GM19043 (cell line): ENCODE data around the gene TNFRSF18.

Source experiments
- ATAC-seq: cut with Tn5 transposase; IDR thresholded peaks from one replicate; pipeline ENCODE4 v1.9.1; 2021; ENCODE audit warnings: low read depth; ENCODE audit not compliant: unreplicated experiment

Gene TNFRSF18

GRCh38 chr1:1167841-1168450 is 38.4 kb downstream of the TNFRSF18 start:
- no peak for ATAC-seq

DNA sequence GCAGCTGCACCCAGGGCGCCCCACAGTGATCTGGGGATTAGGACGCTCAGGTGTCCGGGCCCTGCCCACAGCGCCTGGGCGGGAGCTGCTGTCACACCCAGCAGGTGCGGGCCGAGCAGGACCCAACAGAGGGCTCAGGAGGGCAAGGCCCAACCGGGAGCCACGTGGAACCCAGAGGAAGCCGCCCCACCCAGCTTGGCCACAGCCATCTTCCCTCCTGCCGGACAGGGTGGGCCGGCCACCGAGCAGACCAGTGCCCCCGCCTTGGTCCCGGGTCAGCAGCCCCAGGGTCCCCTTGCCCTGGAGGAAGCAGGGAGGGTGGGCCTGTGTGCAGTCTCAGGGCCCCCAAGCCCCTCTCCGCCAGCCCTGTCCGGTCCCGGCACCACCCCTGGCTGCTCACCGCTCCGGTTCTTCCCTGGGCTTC is 39.0 kb downstream of the TNFRSF18 start:
- ATAC-seq = no peak

GRCh38 chr1:1166642-1167397 is 39.6 kb downstream of the TNFRSF18 start:
- ATAC-seq = no peak

GRCh38 chr1:1165900-1166421 is 40.4 kb downstream of the TNFRSF18 start:
- ATAC-seq = no peak

- ATAC-seq = no peak
Observed at GRCh38 chr1:1165485-1165884, 40.9 kb downstream of the TNFRSF18 start.

- ATAC-seq = no peak
Observed at GRCh38 chr1:1164701-1165451, 41.5 kb downstream of the TNFRSF18 start.

DNA sequence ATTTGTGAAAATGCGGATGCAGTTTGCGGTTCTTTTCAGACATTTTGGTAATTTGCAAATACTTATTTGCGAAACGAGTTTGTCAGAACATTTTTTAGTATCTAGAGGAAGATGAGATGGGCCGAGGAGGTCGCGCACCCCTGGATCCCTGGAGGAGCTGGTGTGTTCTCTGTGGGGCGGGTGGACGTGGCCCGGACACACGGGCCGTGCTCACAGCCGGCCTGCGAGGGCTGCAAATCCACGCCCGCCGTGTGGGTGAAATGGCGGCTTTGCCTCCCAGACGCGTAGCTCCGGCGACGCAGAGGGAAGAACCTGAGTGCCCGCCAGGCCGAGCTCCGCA is 42.1 kb downstream of the TNFRSF18 start:
- ATAC-seq = no peak

GRCh38 chr1:1163538-1164070 is 42.8 kb downstream of the TNFRSF18 start:
- no peak for ATAC-seq

DNA sequence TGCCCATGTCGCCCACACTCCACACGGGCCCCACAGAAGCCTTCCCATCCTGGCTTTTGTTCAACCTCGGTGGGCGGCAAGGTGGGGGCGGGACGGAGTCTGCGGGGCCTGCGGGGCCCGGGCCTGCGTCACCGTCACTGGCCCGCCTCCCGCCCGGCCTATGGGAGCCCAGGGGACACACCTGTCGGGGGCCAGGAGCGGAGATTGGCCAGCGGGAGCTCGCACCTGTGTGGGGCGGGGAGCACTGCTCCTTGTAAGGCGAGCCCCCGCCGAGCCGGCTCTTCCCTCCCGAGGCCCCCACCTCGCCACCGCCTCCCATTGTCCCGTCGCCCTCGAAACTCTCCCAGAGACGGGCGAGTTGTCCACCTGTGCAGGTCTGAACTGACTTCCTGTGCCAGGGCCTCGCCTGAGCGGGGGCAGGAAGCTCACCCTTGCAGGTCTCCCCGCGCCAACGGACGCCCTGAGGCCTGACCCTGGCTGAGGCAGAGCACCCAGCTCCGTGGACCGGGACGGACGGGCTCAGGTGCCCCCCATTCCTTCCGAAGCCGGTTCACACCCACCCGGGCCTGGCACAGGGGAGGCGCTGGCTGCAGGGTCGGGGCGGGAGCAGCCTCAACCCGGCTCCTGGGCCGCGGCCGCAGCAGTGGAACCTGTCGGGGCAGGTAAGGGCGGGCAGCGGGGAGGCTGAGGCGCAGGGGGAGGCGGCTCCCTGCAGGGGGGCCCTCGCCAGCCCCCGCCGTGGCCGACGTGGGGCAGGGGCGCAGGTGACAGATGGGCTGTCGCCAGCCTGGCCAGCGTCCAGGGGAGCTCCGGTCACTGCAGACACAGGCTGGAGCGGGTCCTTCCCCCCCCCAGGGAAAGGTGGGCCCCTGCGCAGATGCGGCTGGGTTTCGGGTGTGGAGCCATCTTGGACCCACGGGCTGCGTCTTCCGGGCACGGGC is 43.5 kb downstream of the TNFRSF18 start:
- ATAC-seq = no peak

DNA sequence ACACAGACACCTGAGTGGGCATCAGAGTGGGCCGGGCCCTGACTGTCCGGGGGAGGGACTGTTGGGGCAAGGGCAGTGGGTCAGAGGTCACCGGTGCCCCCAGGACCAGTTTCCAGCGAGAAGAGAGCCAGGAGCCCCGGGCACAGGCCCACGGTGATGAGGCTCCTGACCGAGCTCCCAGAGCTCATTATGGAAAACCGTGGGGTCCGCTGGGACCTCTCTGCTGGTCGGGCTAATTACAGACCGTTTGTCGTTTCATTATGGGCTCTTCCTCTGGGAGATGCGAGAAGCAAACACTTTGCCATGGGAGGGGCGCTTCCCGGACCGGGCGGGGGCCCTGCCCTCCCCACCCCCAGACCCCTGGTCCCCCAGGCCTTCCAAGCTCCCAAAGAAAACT is 44.7 kb downstream of the TNFRSF18 start:
- no peak for ATAC-seq

DNA sequence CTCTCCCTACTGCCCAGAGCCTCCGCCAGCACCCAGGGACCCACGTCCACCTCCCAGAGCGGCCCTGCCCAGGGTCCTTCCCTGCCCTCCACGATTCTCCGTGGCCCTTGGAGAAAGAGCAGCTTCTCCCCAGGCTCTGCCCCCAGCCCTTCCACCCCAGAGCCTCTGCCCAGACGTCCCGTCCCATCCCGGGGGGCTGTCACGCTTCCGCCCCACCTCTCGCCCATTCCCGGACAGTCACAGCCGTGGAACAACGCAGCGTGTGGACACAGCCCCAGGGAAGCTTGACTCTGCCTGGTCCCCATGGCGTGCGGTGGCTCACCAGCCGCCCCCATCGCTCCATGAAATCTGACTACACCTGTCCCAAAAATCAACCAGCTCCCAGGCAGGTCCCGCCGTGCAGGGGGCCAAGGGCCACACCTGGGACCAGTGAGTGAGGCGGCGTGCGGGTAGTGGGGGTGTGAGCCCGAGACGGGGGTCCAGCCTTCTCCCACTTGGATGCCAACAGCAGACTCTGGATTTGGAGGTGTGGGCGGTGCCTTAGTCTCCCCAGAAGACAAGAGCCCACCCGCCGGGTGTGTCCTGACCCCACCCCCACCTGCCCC is 45.2 kb downstream of the TNFRSF18 start:
- no peak for ATAC-seq

DNA sequence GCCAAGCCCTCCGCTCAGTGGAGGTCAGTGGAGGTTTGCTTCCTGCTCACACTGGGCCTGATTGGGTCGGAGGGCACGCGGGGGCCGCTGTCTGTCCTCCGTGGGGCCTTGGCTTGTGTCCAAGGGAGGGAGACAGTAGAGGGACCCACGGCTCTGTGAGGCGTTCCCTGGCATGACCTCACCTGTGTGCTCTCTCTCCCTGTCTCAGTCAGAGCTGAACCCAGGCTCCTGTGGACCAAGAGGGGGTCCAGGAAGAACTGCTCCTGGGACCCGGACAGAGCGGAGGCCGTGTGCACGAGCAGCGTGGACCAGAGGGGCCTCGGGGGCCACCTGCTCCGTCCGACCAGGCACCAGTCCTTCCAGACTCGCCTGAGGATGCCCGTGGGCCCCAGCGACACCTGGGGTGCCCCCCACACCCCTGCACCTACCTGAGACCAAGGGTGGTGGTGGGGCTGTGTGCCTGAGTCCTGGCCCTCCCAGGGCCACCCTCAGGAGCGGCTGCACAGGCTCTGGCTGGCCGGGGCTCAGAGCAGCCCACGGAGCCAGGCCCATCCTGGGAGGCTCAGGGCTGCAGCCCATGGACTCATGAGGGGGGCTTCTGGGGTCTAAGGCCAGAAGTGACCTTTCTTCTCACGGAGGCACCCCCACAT is 46.0 kb downstream of the TNFRSF18 start:
- no peak for ATAC-seq

DNA sequence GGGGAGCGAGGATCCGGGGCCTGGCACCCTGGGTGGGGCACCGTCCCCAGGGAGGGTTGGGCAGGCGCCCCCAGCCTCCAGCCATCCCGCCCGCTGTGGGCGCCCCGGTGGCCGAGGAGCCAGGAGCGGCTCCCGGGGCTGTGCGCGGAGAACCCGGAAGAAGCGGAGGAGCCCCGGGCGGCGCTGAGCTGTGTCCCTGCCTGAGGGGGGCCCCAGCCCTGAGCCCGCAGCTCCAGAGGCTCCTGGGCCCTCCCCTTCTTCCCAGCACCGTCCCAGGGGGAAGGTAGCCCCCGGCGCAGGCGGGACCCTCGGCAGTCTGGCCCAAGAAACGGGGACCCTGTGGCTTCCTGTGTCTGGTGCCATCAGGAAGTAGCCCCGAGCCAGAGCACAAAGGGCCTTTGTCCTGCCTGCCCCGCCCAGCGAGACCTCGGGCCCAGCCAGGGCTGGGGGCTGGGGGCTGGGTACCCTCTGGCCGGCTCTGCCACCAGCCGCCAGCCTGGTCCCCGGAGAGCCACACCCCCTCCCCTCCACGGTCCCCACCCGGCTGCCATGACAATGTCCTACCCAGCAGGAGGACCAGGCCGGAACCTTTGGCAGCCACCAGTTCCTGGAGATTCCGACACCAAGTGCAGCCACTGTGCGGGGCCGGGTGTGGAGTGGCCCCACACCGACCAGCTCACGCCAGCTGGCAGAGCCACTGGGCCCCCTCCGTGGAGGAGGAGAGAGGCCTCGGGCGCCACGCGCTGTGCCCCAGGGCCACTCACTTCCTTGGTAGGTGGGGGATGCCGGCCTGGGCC is 48.3 kb downstream of the TNFRSF18 start:
- ATAC-seq = no peak

- ATAC-seq = no peak
Observed at GRCh38 chr1:1157426-1157913, 48.9 kb downstream of the TNFRSF18 start.

DNA sequence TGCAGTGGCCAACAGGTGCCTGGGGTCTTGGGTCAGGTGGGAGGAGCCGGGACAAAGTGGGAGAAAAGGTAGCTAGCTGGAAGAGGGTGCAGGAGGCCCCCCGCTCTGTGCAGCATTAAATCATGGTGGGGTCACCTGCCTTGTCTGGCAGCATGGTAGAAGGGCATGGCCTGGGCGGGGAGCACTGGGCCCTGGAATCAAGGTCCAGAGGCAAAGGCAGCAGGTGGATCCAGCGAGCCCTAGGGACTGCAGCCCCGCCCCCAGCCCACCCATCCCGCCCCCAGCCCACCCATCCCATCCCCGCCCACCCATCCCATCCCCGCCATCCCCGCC is 49.4 kb downstream of the TNFRSF18 start:
- no peak for ATAC-seq

DNA sequence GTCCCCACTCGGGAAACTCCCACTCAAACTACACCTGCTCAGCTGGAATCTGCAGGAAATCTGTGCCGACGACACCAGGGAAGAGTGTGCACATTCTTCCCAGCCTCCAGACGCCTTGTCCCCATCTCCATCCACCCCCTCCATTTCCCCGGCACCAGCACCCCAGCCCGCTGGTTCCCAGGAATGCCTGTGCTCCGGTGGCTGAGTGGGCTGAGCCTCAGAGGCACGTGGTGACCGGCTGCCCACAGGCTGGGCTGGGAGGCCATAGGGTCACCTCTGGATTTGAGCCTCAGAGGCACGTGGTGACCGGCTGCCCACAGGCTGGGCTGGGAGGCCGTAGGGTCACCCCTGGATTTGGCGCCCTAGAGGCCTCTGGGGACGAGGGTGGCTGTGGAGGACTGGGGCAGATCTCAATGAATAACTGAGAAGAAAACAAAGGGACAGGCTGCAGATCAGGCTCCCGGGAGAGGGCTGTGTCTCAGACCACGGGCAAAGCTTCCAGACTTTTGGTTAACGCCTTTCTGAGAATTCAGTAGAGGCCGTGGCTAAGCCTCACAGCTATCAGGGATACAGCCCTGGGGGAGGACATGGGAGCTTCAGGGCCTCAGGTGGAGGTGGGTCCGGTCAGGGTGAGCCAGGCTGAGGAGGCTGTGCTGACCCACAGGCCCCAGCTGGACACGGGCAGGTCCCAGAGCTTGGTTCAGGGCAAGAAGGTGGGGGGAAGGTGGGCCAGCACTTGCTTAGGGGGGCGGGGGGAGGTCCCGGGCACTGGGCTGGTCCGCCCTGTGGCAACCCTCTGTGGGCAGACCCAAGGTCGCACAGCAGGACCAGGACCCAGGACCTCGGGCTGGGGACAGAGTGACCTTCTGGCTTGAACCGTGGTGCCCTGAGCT is 50.0 kb downstream of the TNFRSF18 start:
- no peak for ATAC-seq

DNA sequence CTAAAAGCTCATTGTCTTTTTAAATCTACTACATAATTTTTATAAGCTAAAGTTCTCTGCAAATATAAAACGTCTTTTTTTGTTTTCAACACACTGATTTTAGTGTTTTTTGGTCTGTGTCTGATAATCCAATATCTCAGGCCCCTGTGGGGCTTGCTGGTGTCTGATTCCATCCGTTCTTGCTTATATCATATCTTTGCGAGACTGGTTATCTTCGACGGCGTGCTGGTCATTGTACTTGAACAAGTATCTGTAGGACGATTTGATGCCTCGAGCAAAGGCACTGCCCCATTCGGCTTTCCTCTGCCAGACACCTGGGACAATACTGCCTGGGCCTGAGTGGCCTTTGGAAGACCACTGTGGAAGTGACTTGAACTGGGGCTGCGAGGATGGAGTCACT is 51.1 kb downstream of the TNFRSF18 start:
- ATAC-seq = no peak
